Measurements from ENCODE around the gene TEDC1.
A peak's percentile ranks its signal among the peaks of the same experiment; 100 is the strongest.

Gene TEDC1

GRCh38 chr14:105481886-105482457 is 9.1 kb upstream of the TEDC1 start:
- H3K4me3 ChIP-seq (ENCODE audit: low read depth, low read length): peak overlapping the region; percentile 44
- DNase-seq (ENCODE audit: low read depth): peak; percentile 84

GRCh38 chr14:105482486-105483110 is 8.4 kb upstream of the TEDC1 start:
- DNase-seq (ENCODE audit: low read depth): no peak
- no peak overlapping the region for H3K4me3 ChIP-seq (ENCODE audit: low read depth, low read length)

DNA sequence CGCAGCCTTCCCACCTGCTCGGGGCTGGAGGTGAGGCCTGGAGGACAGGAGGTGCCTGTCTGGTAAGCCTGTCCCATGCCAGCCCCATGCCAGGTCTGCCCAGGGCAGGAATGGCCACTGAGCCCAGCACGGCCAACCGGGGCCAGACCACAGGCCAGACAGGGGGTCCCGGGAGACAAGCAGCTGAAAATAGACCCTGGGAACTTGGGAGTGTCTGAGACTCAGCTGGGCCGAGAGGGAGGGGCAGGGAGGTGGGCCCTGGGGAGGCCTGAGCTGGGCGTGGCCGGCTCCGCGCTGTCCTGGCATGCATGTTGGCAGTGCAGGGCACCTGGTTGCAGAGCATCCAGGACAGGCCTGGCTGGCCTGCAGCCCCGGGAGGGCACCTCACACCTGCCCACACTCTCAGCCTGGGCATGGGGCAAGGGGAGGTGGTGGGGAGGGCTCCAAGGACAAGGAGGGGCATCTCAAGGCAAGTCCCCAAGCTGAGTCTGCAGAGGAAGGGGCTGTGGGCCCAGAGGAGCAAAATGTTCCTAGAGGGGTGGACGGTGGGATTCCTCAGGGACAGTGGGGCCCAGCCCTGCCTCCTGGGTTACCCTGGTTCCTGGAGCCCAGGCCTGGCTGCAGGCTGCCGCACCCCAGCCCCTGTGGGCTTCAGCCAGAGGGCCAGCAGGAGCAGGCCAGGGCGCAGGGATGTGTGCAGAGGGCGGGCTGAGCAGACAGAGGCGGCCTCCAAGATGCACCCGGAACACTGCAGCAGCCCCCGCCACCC is 7.6 kb upstream of the TEDC1 start:
- no peak overlapping the region for H3K4me3 ChIP-seq (ENCODE audit: low read depth, low read length)
- DNase-seq (ENCODE audit: low read depth): no peak

DNA sequence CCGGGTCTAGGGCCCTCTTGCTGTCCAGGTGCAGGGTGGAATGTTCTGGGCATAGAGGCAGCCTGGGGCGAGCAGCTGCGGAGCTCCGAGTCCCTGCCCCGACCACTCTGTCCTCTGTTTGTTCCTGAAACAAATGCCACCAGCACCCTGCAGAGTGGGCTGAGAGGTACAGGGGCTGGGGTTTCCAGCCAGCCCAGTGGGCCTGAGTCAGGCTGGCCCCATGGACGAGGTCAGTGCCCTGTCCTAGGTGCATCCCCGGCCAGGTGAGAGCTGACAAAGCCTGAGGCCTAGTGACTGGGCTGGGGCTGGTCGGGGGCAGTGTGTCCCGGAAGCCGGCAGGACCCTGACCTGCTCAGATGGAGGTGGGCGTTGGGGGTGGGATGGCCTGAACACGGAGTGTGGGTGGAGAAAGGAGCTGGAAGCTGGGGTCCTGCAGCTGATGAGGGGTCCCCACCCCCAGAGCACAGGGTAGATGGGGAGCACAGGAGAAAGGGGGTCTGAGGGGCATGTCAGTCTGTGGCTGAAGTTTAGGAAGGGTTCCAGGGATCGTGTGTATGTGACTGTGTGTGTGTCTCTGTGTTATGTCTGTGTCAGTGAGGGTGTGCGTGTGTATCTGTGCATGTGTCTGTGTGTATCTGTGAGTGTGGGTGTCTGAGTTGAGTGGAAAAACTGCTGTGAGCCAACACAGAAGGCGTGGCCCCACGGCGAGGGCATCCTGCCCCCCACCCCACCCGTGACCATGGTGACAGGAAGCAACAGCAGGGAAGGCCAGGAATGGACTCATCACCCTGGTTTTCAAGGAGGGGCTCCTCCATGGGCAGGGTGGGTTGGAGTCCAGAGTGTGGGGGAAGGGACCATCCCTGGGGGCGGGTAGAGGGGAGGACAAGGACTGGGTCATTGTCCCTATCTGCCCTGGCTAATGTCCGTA is 6.7 kb upstream of the TEDC1 start:
- no peak overlapping the region for H3K4me3 ChIP-seq (ENCODE audit: low read depth, low read length)
- no peak for DNase-seq (ENCODE audit: low read depth)

- no peak for DNase-seq (ENCODE audit: low read depth)
- H3K4me3 ChIP-seq (ENCODE audit: low read depth, low read length): no peak overlapping the region
These were observed 6.1 kb upstream of the TEDC1 start for GRCh38 chr14:105484997-105485393.

DNA sequence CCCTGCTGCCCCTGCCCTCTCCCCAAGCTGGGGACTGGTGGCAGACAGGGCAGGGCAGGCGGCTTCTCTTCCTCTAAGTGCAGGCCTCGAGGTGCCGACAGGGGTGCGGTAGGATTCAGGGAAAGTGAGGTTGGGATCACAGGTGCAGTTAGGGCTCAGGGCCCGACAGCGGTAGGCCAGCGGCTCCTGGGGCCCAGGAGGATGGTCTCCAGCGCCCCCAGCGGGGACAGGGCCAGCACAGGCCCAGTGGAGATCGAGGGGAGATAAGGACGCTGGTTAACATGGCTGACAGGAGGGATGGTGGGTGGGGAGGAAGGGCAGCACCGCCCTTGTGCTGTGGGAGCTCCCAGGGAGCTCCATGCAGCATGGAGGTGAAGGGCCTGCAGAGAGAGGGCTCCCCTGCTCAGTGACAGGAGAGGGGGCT is 5.3 kb upstream of the TEDC1 start:
- no peak for DNase-seq (ENCODE audit: low read depth)
- no peak overlapping the region for H3K4me3 ChIP-seq (ENCODE audit: low read depth, low read length)

GRCh38 chr14:105486163-105486973 is 4.7 kb upstream of the TEDC1 start, which contains the start of gene CRIP1:
Gene CRIP1 (plus strand): TSS chr14:105486886. CDS start chr14:105487260, 374 bp downstream.
- H3K4me3 ChIP-seq (ENCODE audit: low read depth, low read length): peak within 1 kb of the TSS; percentile 26
- DNase-seq (ENCODE audit: low read depth): no peak

DNA sequence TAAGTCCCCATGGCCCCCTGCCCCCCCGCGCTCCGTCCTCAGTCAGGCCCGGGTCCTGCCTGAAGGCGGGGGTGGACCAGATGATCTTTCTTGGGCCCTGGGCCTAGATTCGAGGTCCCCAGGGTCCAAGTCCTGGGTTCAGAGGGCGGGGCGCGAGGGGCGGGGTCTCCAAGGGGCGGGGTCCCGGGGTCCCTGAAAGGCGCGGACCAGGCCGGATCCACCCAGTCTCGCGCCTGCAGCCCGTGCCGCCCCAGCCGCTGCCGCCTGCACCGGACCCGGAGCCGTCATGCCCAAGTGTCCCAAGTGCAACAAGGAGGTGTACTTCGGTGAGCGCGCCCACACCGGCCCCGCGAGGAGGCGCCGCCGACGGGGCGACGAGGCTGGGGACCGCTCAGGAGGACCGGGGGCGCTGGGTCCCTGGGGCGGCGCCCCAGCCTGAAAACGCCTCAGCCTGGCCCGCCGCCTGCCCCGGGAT is 4.0 kb upstream of the TEDC1 start:
- DNase-seq (ENCODE audit: low read depth): no peak
- peak overlapping the region; percentile 26 for H3K4me3 ChIP-seq (ENCODE audit: low read depth, low read length)

- DNase-seq (ENCODE audit: low read depth): no peak
- H3K4me3 ChIP-seq (ENCODE audit: low read depth, low read length): peak overlapping the region; percentile 26
These were observed 3.5 kb upstream of the TEDC1 start for GRCh38 chr14:105487449-105487985.

GRCh38 chr14:105487986-105488777 is 2.9 kb upstream of the TEDC1 start:
- no peak for DNase-seq (ENCODE audit: low read depth)
- H3K4me3 ChIP-seq (ENCODE audit: low read depth, low read length): no peak overlapping the region

GRCh38 chr14:105488781-105489541 is 2.1 kb upstream of the TEDC1 start:
- DNase-seq (ENCODE audit: low read depth): no peak
- H3K4me3 ChIP-seq (ENCODE audit: low read depth, low read length): no peak overlapping the region

DNA sequence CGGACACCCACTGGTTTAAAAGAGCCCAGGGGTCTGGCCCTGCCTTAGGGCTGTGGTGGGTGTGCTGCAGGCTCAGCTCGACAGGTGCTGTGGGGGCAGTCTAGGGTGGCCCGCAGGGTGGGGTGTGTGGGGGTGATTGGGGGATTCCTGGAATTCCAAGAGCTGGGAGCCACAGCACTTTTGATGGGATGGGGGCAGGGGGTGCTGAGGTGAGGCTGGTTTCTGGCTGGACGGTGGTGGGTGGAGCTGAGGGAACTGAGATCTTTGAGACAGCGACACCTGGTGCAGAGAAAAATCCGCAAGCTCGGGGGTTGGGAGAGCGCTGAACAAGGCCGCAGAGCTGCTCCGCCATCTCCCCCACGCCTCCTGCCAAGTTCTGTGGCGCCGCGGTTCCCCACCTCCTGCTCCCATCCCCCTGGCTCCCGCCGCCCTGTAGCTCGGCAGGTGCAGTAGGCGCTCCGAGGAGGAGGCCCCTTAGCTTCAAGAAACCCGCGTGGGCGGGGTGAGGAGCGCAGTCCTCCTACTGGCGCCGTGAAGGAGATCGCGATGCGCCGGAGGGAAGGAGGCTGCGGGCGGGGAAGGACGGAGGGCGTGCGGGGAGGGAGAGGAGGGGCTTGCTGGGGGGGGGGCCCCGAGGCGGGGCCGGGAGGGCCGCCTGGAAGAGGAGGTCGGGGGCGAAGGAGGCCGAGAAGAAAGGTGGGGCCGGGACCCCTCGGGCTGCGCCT is 1.3 kb upstream of the TEDC1 start:
- peak; percentile 43 for DNase-seq (ENCODE audit: low read depth)
- peak overlapping the region; percentile 68 for H3K4me3 ChIP-seq (ENCODE audit: low read depth, low read length)

DNA sequence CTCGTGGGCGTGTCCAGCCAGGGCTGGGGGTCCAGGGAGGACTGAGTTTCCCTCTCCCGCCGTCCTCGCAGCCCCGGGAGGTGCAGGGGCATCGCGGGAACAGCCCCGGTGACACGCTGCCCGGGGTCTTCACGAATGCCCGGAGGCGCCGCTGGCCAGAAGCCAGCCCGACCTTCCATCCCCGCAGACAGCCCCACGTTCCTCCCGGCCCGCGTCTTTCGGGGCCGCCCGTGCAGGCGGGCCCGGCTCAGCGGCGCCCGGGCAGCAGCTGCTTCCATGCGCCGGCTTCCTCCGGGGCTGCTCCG is 827 bp upstream of the TEDC1 start:
- peak overlapping the region; percentile 68 for H3K4me3 ChIP-seq (ENCODE audit: low read depth, low read length)
- DNase-seq (ENCODE audit: low read depth): no peak

- H3K4me3 ChIP-seq (ENCODE audit: low read depth, low read length): peak overlapping the region; percentile 57
- DNase-seq (ENCODE audit: low read depth): no peak
These were observed 424 bp downstream of the TEDC1 start for GRCh38 chr14:105491366-105491973.

GRCh38 chr14:105492031-105492970 is 1.3 kb downstream of the TEDC1 start:
- DNase-seq (ENCODE audit: low read depth): no peak

More at GRCh38 chr14:105492031-105492970, 1.3 kb downstream of the TEDC1 start:
- peak overlapping the region; percentile 57 for H3K4me3 ChIP-seq (ENCODE audit: low read depth, low read length)
